Endothelial cell of umbilical vein (primary cell): Measurements from ENCODE around the gene MT1H. TPM values are rescaled to one million over a fixed set of nuclear protein-coding genes. Genes with fewer than 3 reads are reported as not detected.

Experiments used
- BruUV-seq: library from RNA; stranded (reverse); fragments of 400-500 nt; replicated peaks from 2 replicates; lab custom pipeline; 2021; lab: Mats Ljungman, UMichigan
- CTCF ChIA-PET: fragments of 300-600, 350-600 bp; sonication (Branson Sonifier 250); formaldehyde crosslinking; loops from one replicate; lab custom pipeline; 2021; ENCODE audit warnings: antibody characterized with exemption, inconsistent platforms; lab: Charles Lee
- POLR2A ChIA-PET: fragments of 300-600, 350-600 bp; sonication (Branson Sonifier 250); formaldehyde crosslinking; loops from one replicate; lab custom pipeline; 2021; ENCODE audit warnings: antibody characterized with exemption, inconsistent platforms; lab: Charles Lee
- DNase-seq: peaks from one replicate; pipeline ENCODE4 v3.0.0-alpha.2; 2011; ENCODE audit warnings: low read depth, low spot score
- FAIRE-seq: peaks from 2 replicates; lab custom pipeline; 2011; peaks lifted over from hg19 to GRCh38; lab: Jason Lieb, UNC
- H2AFZ ChIP-seq: 2 replicates; pipeline ENCODE4 v1.6.0; 2012; ENCODE audit warnings: low read depth, low read length, control low read depth, inconsistent platforms
- H3K27ac ChIP-seq: 2 replicates; pipeline ENCODE4 v1.5.1; 2011; ENCODE audit warnings: low read depth, mild to moderate bottlenecking, control low read depth, low read length, moderate library complexity; ENCODE audit not compliant: insufficient read depth
- H3K27me3 ChIP-seq, 2 experiments: 2 replicates each; pipeline versions ENCODE4 v1.6.0 to v1.6.1; 2011; ENCODE audit warnings: low read length in 2 of 2, mixed read lengths in 1 of 2; ENCODE audit not compliant: control insufficient read depth in 2 of 2, insufficient read depth in 2 of 2
- H3K36me3 ChIP-seq, 2 experiments: 2 replicates in 1 of 2; 3 replicates in 1 of 2; pipeline ENCODE4 v1.5.1; 2011; ENCODE audit warnings: low read length in 2 of 2, mild to moderate bottlenecking in 1 of 2, moderate library complexity in 1 of 2; ENCODE audit not compliant: control insufficient read depth in 2 of 2, insufficient read depth in 2 of 2; ENCODE audit errors: extremely low read depth in 1 of 2
- H3K4me1 ChIP-seq: 3 replicates; pipeline ENCODE4 v1.5.1; 2011; ENCODE audit warnings: mild to moderate bottlenecking, low read length; ENCODE audit not compliant: control insufficient read depth, insufficient read depth; ENCODE audit errors: extremely low read depth
- H3K4me2 ChIP-seq: 2 replicates; pipeline ENCODE4 v1.6.1; 2011; ENCODE audit warnings: low read length, control low read depth, mixed read lengths; ENCODE audit not compliant: insufficient read depth
- H3K4me3 ChIP-seq, 3 experiments: fragments of 200-600 bp in 1 of 3; sonication (generic), shearing (Covaris generic) in 1 of 3; replicated peaks in 1 of 3; 2 replicates each; pipeline ENCODE4 v1.5.1; 2011 to 2016; ENCODE audit warnings: control low read depth in 3 of 3, low read length in 3 of 3, mild to moderate bottlenecking in 2 of 3, inconsistent platforms in 1 of 3, low read depth in 1 of 3, moderate library complexity in 1 of 3; ENCODE audit not compliant: insufficient read depth in 1 of 3
- H3K79me2 ChIP-seq: 2 replicates; pipeline ENCODE4 v1.6.0; 2012; ENCODE audit warnings: low read length, inconsistent platforms; ENCODE audit not compliant: control insufficient read depth, insufficient read depth
- H3K9ac ChIP-seq: replicated peaks from 2 replicates; pipeline ENCODE3; 2011; ENCODE audit warnings: low read length, control low read depth; ENCODE audit not compliant: insufficient read depth; ENCODE audit errors: extremely low read depth
- H3K9me1 ChIP-seq: replicated peaks from 3 replicates; pipeline ENCODE4 v1.6.0; 2011; ENCODE audit warnings: mild to moderate bottlenecking, low read length; ENCODE audit not compliant: control insufficient read depth, insufficient read depth; ENCODE audit errors: extremely low read depth
- H3K9me3 ChIP-seq: replicated peaks from 2 replicates; pipeline ENCODE4 v1.5.1; 2012; ENCODE audit warnings: low read length, inconsistent platforms; ENCODE audit not compliant: control insufficient read depth, insufficient read depth
- H4K20me1 ChIP-seq: replicated peaks from 2 replicates; pipeline ENCODE3; 2011; ENCODE audit warnings: mild to moderate bottlenecking, low read length; ENCODE audit not compliant: control insufficient read depth, insufficient read depth; ENCODE audit errors: extremely low read depth
- EZH2 ChIP-seq: IDR thresholded peaks from 2 replicates; pipeline ENCODE4 v1.6.1; 2012; ENCODE audit warnings: borderline replicate concordance, low read depth, mild to moderate bottlenecking, moderate library complexity, low read length, inconsistent platforms; ENCODE audit not compliant: severe bottlenecking
- FOS ChIP-seq: IDR thresholded peaks from 2 replicates; pipeline ENCODE4 v1.6.1; 2011; ENCODE audit warnings: mild to moderate bottlenecking, low read length, moderate library complexity, borderline replicate concordance; ENCODE audit not compliant: insufficient read depth
- GATA2 ChIP-seq: IDR thresholded peaks from 2 replicates; pipeline ENCODE4 v1.7.0; 2011; ENCODE audit warnings: low read depth, mild to moderate bottlenecking, moderate library complexity, mixed read lengths, low read length; ENCODE audit not compliant: insufficient read length, insufficient read depth
- JUN ChIP-seq: IDR thresholded peaks from 2 replicates; pipeline ENCODE4 v1.6.1; 2011; ENCODE audit warnings: borderline replicate concordance, low read depth; ENCODE audit not compliant: insufficient read length, insufficient read depth
- MYC ChIP-seq: IDR thresholded peaks from one replicate; pipeline ENCODE4 v1.6.1; 2011; ENCODE audit warnings: mild to moderate bottlenecking, low read depth, low read length
- POLR2A ChIP-seq: IDR thresholded peaks from 2 replicates; pipeline ENCODE4 v1.6.1; 2012; ENCODE audit warnings: low read depth, mild to moderate bottlenecking, control low read depth, low read length
- POLR2AphosphoS5 ChIP-seq: IDR thresholded peaks from 2 replicates; pipeline ENCODE4 v1.6.1; 2012; ENCODE audit warnings: low read depth, mild to moderate bottlenecking, control low read depth, low read length, moderate library complexity; ENCODE audit not compliant: insufficient read depth
- dilution Hi-C: fragments of 300-500 bp; cut with MboI; formaldehyde crosslinking; loops from one replicate; pipeline ENCODE4 v1.15.0; 2019; ENCODE audit warnings: low sequenced_read_pairs; ENCODE audit not compliant: extremely low pct_ligation_motif_present
- intact Hi-C: fragments of 100-400 bp; cut with micrococcal nuclease; formaldehyde crosslinking; loops from one replicate; pipeline ENCODE4 v1.10.0; 2022
- polyA plus RNA-seq, 4 experiments: library from polyadenylated mRNA; depleted of rRNA in 3 of 4; stranded (reverse) in 3 of 4; unstranded in 1 of 4; fragments of >200 nt; gene quantifications; 2 replicates each; pipeline versions ENCODE4 v1.2.1 to v1.2.3, GENCODE V29; 2011 to 2012; ENCODE audit warnings: missing spikeins in 1 of 4
- total RNA-seq: library from RNA; stranded (reverse); gene quantifications from 2 replicates; pipeline ENCODE4 v1.2.3, GENCODE V29; 2021
- TF ChIP-seq, protein P1 (sequence below): IDR thresholded peaks from 2 replicates; pipeline ENCODE4 v1.6.1; 2011; ENCODE audit not compliant: insufficient read depth, insufficient read length
- TF ChIP-seq, protein P2 (sequence below), 2 donors: IDR thresholded peaks; 1 replicate in 1 of 2; 2 replicates in 1 of 2; pipeline ENCODE4 v1.5.1; 2011; ENCODE audit warnings: low read length in 2 of 2, mild to moderate bottlenecking in 2 of 2, moderate library complexity in 2 of 2, control low read depth in 1 of 2, inconsistent platforms in 1 of 2, low read depth in 1 of 2; ENCODE audit not compliant: insufficient read depth in 1 of 2; ENCODE audit errors: extremely low read depth in 1 of 2

MT1H gene
- total and polyA plus RNA-seq, 2 donors (not counting 3 experiments of a cell fraction or from before 2014, with no cell fraction given): not detected

DNA sequence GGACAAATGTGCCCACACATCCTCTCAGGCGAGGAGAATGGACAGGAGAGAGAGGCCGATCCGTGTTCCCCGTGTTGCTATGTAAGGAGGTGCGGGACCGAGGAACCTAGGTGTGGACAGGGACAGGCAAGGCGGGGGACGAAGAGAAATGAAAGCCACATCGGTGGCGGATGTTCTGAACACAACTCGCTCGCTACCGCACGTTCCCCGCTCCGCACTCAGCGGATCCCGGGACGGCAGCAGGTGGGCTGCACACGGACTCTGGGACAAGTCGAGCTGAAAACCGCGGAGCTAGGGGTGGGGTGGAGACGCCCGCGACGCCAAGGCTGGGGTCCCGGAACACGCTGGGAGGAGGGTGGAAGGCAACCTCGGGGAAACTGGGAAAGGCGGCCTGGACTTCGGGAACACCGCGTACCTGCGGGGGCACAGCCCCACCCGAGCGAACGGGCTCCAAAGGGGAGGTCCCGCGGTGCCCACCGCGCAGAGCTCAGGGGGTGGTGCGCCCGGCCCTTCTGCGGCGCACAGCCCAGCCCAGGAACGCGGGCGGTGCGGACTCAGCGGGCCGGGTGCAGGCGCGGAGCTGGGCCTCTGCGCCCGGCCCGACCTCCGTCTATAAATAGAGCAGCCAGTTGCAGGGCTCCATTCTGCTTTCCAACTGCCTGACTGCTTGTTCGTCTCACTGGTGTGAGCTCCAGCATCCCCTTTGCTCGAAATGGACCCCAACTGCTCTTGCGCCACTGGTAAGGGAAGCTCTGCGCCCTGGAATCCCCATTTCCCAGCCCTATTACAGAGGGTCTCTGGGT is 44.3 kb upstream of the MT1H start, which contains the start of gene MT1E:
Gene MT1E (plus strand): TSS at position 642 of the 803 bp plus-strand sequence. CDS start 71 bp downstream, at position 713.
- peak; percentile 81 for FAIRE-seq

More for the DNA sequence above, 44.3 kb upstream of the MT1H start, which contains the start of gene MT1E:
- Histone ChIP-seq H3K4me2 (peak within 1 kb of the TSS; percentile 75), H3K27me3 (no peaks in the 10 kb centered on the region), H2AFZ (peak within 1 kb of the TSS; percentile 90), H3K4me3 (peak within 1 kb of the TSS; percentile 21 to 74 (median 64)), H3K9me1 (no peaks in the 10 kb centered on the region), H3K79me2 (peaks cover 12% of the 10 kb centered on the region), H3K36me3 (no peaks in the 10 kb centered on the region), H3K9me3 (no peaks in the 10 kb centered on the region), H4K20me1 (no peaks in the 10 kb centered on the region), H3K9ac (peak within 1 kb of the TSS; percentile 68), H3K4me1 (peaks cover 12% of the 10 kb centered on the region), H3K27ac (peak within 1 kb of the TSS; percentile 61)
- dilution Hi-C loops (no loop called here), intact Hi-C loops (loop anchor here (1.0 kb wide), 2 partner anchors 9 to 18 kb away; no protein-coding TSS in a partner anchor)
- no TSS peak for BruUV-seq
- POLR2A ChIA-PET: interaction anchor here (0.6 to 3.3 kb wide), 13 partner anchors 8 to 1079 kb away, joined by 3 to 51 read pairs (median 5); partner anchors contain the start of genes MT1X and MT2A
- no peak for TF ChIP-seq EZH2
- TF ChIP-seq, protein P1, sequence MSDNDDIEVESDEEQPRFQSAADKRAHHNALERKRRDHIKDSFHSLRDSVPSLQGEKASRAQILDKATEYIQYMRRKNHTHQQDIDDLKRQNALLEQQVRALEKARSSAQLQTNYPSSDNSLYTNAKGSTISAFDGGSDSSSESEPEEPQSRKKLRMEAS: no peak
- no peak for TF ChIP-seq JUN
- TF ChIP-seq GATA2: no peak
- TF ChIP-seq POLR2A: peak; percentile 99
- TF ChIP-seq, protein P2, sequence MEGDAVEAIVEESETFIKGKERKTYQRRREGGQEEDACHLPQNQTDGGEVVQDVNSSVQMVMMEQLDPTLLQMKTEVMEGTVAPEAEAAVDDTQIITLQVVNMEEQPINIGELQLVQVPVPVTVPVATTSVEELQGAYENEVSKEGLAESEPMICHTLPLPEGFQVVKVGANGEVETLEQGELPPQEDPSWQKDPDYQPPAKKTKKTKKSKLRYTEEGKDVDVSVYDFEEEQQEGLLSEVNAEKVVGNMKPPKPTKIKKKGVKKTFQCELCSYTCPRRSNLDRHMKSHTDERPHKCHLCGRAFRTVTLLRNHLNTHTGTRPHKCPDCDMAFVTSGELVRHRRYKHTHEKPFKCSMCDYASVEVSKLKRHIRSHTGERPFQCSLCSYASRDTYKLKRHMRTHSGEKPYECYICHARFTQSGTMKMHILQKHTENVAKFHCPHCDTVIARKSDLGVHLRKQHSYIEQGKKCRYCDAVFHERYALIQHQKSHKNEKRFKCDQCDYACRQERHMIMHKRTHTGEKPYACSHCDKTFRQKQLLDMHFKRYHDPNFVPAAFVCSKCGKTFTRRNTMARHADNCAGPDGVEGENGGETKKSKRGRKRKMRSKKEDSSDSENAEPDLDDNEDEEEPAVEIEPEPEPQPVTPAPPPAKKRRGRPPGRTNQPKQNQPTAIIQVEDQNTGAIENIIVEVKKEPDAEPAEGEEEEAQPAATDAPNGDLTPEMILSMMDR (IDR thresholded peaks at IDR 0.05; ENCODE audit: extremely low read depth in 1 of 2, insufficient read depth in 1 of 2, low read depth in 1 of 2, low read length in 2 of 2): no peak
- TF ChIP-seq FOS: no peak
- no peak for TF ChIP-seq MYC
- TF ChIP-seq POLR2AphosphoS5: peak; percentile 100
- DNase-seq: peak; percentile 54
- CTCF ChIA-PET: interaction anchor here (0.9 to 2.5 kb wide), 7 partner anchors 13 to 76 kb away, joined by 3 to 11 read pairs (median 4); partner anchors contain the start of gene MT2A
